Measurements from ENCODE around the gene RAB4A.

DNA sequence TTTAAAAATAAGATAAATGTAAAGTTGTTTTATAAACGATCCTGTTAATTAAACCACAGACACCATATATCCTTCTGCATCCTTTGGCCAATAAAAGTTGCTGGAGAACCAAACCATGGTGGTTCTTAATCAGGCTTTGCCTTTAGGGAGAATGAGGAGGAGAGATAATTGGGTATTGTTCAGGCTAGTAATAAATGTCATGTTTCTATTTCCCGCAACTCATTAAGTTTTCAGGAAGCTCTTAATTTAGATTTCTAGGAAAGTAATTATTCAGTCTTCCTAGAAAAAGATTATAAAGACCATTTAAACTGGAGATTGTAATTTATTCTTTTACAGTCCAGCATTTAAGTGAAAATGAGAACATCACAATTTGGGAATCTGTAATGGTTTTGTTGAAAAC, 34.5 kb downstream of the RAB4A start:
- TF ChIP-seq, protein P1, sequence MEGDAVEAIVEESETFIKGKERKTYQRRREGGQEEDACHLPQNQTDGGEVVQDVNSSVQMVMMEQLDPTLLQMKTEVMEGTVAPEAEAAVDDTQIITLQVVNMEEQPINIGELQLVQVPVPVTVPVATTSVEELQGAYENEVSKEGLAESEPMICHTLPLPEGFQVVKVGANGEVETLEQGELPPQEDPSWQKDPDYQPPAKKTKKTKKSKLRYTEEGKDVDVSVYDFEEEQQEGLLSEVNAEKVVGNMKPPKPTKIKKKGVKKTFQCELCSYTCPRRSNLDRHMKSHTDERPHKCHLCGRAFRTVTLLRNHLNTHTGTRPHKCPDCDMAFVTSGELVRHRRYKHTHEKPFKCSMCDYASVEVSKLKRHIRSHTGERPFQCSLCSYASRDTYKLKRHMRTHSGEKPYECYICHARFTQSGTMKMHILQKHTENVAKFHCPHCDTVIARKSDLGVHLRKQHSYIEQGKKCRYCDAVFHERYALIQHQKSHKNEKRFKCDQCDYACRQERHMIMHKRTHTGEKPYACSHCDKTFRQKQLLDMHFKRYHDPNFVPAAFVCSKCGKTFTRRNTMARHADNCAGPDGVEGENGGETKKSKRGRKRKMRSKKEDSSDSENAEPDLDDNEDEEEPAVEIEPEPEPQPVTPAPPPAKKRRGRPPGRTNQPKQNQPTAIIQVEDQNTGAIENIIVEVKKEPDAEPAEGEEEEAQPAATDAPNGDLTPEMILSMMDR (IDR thresholded peaks at IDR 0.05): no peak
- no peak for TF ChIP-seq POLR2A (IDR thresholded peaks at IDR 0.05)
